KBM-7 (cell line): ENCODE data around the gene RARB.

Experiments used
- DNase-seq: peaks from one replicate; pipeline ENCODE4 v3.0.0-alpha.2; 2015
- in situ Hi-C: fragments of 300-500 bp; cut with MboI; formaldehyde crosslinking; loops from 2 replicates; pipeline ENCODE4 v1.14.3; 2020; ENCODE audit warnings: low sequenced_read_pairs, low pct_unique_long_range_greater_than_20kb, mixed read lengths

RARB gene

GRCh38 chr3:25420147-25420546 is 7.9 kb upstream of the RARB start:
- DNase-seq = no peak
- in situ Hi-C loops = no loop called here

- no peak for DNase-seq
- in situ Hi-C loops = no loop called here
Measured at GRCh38 chr3:25420885-25421284, 7.2 kb upstream of the RARB start.

- in situ Hi-C loops = no loop called here
- no peak for DNase-seq
Measured at GRCh38 chr3:25421747-25422146, 6.3 kb upstream of the RARB start.

- DNase-seq = no peak
- in situ Hi-C loops = no loop called here
Measured at GRCh38 chr3:25423780-25424588, 4.1 kb upstream of the RARB start.

- no peak for DNase-seq
- in situ Hi-C loops = no loop called here
Measured at GRCh38 chr3:25424614-25425013, 3.4 kb upstream of the RARB start.

- no peak for DNase-seq
- in situ Hi-C loops = no loop called here
Measured at GRCh38 chr3:25426408-25426807, 1.7 kb upstream of the RARB start.

- in situ Hi-C loops = no loop called here
Measured at GRCh38 chr3:25427155-25427554, 908 bp upstream of the RARB start.

GRCh38 chr3:25427563-25427941 is 511 bp upstream of the RARB start:
- in situ Hi-C loops = no loop called here
- DNase-seq = no peak

More at GRCh38 chr3:25427155-25427554, 908 bp upstream of the RARB start:
- DNase-seq = no peak

GRCh38 chr3:25428789-25429335 is 799 bp downstream of the RARB start:
- DNase-seq = no peak
- in situ Hi-C loops = no loop called here

- no peak for DNase-seq
- in situ Hi-C loops = no loop called here
Measured at GRCh38 chr3:25429361-25430286, 1.6 kb downstream of the RARB start.

- in situ Hi-C loops = no loop called here
- DNase-seq = no peak
Measured at GRCh38 chr3:25430287-25430934, 2.3 kb downstream of the RARB start.

GRCh38 chr3:25430935-25431770 is 3.1 kb downstream of the RARB start:
- in situ Hi-C loops = no loop called here
- DNase-seq = no peak

- DNase-seq = no peak
- in situ Hi-C loops = no loop called here
Measured at GRCh38 chr3:25432176-25432720, 4.2 kb downstream of the RARB start.

GRCh38 chr3:25433106-25433505 is 5.0 kb downstream of the RARB start:
- in situ Hi-C loops = no loop called here
- no peak for DNase-seq

- DNase-seq = no peak
- in situ Hi-C loops = no loop called here
Measured at GRCh38 chr3:25433868-25434267, 5.8 kb downstream of the RARB start.

- no peak for DNase-seq
- in situ Hi-C loops = no loop called here
Measured at GRCh38 chr3:25437953-25438352, 9.9 kb downstream of the RARB start.

- no peak for DNase-seq
- in situ Hi-C loops = no loop called here
Measured at GRCh38 chr3:25438791-25439555, 10.9 kb downstream of the RARB start.
